Left ventricle myocardium inferior (tissue), 1 donor: Measurements from ENCODE around the gene PDZRN3. TPM values are rescaled to one million over a fixed set of nuclear protein-coding genes. Genes with fewer than 3 reads are reported as not detected.

Source experiments
- DNase-seq: peaks from one replicate; pipeline ENCODE4 v3.0.0-alpha.2; 2020
- H3K27ac ChIP-seq: fragments of 200-600 bp; replicated peaks from 2 replicates; pipeline ENCODE4 v1.8.0; 2021
- H3K27me3 ChIP-seq: fragments of 200-600 bp; 2 replicates; pipeline ENCODE4 v1.8.0; 2021; ENCODE audit warnings: low read depth
- H3K36me3 ChIP-seq: fragments of 200-600 bp; 2 replicates; pipeline ENCODE4 v1.8.0; 2021
- H3K4me1 ChIP-seq: fragments of 200-600 bp; 2 replicates; pipeline ENCODE4 v1.8.0; 2021
- H3K4me3 ChIP-seq: fragments of 200-600 bp; 2 replicates; pipeline ENCODE4 v1.8.0; 2021; ENCODE audit warnings: mild to moderate bottlenecking, moderate library complexity
- H3K9me3 ChIP-seq: fragments of 200-600 bp; replicated peaks from 2 replicates; pipeline ENCODE4 v1.8.0; 2021
- CTCF ChIP-seq: fragments of 200-600 bp; IDR thresholded peaks from 2 replicates; pipeline ENCODE4 v1.8.0; 2021; ENCODE audit warnings: antibody characterized with exemption, mild to moderate bottlenecking, borderline replicate concordance
- intact Hi-C: fragments of 100-400 bp; cut with micrococcal nuclease; formaldehyde crosslinking; loops from one replicate; pipeline ENCODE4 v1.11.0; 2022
- total RNA-seq: library from RNA; stranded (reverse); fragmentation: NEBNext Ultra II Directional; extraction: Animal tissue kit (Norgen Biotek cat#: 25700); gene quantifications from one replicate; pipeline ENCODE4 v1.2.1, GENCODE V29; 2021
- donor health status: DM: no; HTN: yes; CAD: no; lungs with severe emphysema.

The PDZRN3 gene
- total RNA-seq, 1 donor from 2014 or later, result 114 TPM

GRCh38 chr3:73380735-73381532 lies 243.8 kb downstream of the PDZRN3 start:
- Histone ChIP-seq H3K36me3 (peaks cover 36% of the 10 kb centered on the region), H3K4me3 (no peak overlapping the region), H3K27ac (no peak overlapping the region), H3K27me3 (no peaks in the 10 kb centered on the region), H3K4me1 (no peaks in the 10 kb centered on the region), H3K9me3 (peaks cover 3% of the 10 kb centered on the region)
- no peak for DNase-seq
- intact Hi-C loops, result no loop called here
- TF ChIP-seq CTCF, result no peak

- Histone ChIP-seq H3K27ac (no peak overlapping the region), H3K4me3 (no peak overlapping the region), H3K4me1 (no peaks in the 10 kb centered on the region), H3K27me3 (no peaks in the 10 kb centered on the region), H3K36me3 (peaks cover 22% of the 10 kb centered on the region), H3K9me3 (peaks cover 4% of the 10 kb centered on the region)
- no peak for TF ChIP-seq CTCF
- intact Hi-C loops, result no loop called here
- DNase-seq, result no peak
Observed at GRCh38 chr3:73379465-73379864, 245.3 kb downstream of the PDZRN3 start.

- H3K27ac ChIP-seq, result no peak overlapping the region
- H3K9me3 ChIP-seq, result peaks cover 13% of the 10 kb centered on the region
- no peak for TF ChIP-seq CTCF
- H3K36me3 ChIP-seq, result peaks cover 9% of the 10 kb centered on the region
- no peaks in the 10 kb centered on the region for H3K4me1 ChIP-seq
- no peak overlapping the region for H3K4me3 ChIP-seq
- no peaks in the 10 kb centered on the region for H3K27me3 ChIP-seq
- DNase-seq, result no peak
- intact Hi-C loops, result no loop called here
Observed at GRCh38 chr3:73378207-73378606, 246.5 kb downstream of the PDZRN3 start.

GRCh38 chr3:73365756-73366397 lies 258.9 kb downstream of the PDZRN3 start:
- no peak overlapping the region for H3K27ac ChIP-seq
- intact Hi-C loops, result no loop called here
- no peaks in the 10 kb centered on the region for H3K4me1 ChIP-seq
- peaks cover 14% of the 10 kb centered on the region for H3K9me3 ChIP-seq
- no peaks in the 10 kb centered on the region for H3K27me3 ChIP-seq
- no peaks in the 10 kb centered on the region for H3K36me3 ChIP-seq
- TF ChIP-seq CTCF, result no peak
- no peak overlapping the region for H3K4me3 ChIP-seq
- peak; percentile 72 for DNase-seq

- intact Hi-C loops, result no loop called here
- no peaks in the 10 kb centered on the region for H3K27me3 ChIP-seq
- no peak overlapping the region for H3K4me3 ChIP-seq
- TF ChIP-seq CTCF, result no peak
- peaks cover 21% of the 10 kb centered on the region for H3K9me3 ChIP-seq
- DNase-seq, result no peak
- no peaks in the 10 kb centered on the region for H3K4me1 ChIP-seq
- no peak overlapping the region for H3K27ac ChIP-seq
- H3K36me3 ChIP-seq, result no peaks in the 10 kb centered on the region
Observed at GRCh38 chr3:73364517-73364916, 260.2 kb downstream of the PDZRN3 start.
